Uterus (tissue), 2 donors: ENCODE data around the gene DENND1A.

Source experiments
- CTCF ChIP-seq, 4 experiments: fragments of 200-600 bp in 2 of 4; fragments of 450-650 bp in 2 of 4; sonication (generic) in 2 of 4; IDR thresholded peaks; one replicate each; pipeline ENCODE4 v1.5.1; 2016 to 2019; ENCODE audit warnings: antibody characterized with exemption in 4 of 4, mild to moderate bottlenecking in 2 of 4, moderate library complexity in 1 of 4
- POLR2A ChIP-seq, 2 donors: fragments of 450-650 bp; IDR thresholded peaks; one replicate each; pipeline ENCODE4 v1.6.1; 2016; ENCODE audit warnings: antibody characterized with exemption in 2 of 2, mild to moderate bottlenecking in 1 of 2, moderate library complexity in 1 of 2

- TF ChIP-seq CTCF (IDR thresholded peaks at IDR 0.05) (no peak), POLR2A (IDR thresholded peaks at IDR 0.05) (no peak)
These were observed 94.9 kb downstream of the DENND1A start for GRCh38 chr9:123834889-123835562.
